ENCODE data around the gene LCMT2.
A peak's percentile ranks its signal among the peaks of the same experiment; 100 is the strongest.
"Not testable (repeated sequence)": the region's sequence is repeated elsewhere in the genome, so short reads cannot be mapped to it uniquely, and the experiment has no call there.

The LCMT2 gene

DNA sequence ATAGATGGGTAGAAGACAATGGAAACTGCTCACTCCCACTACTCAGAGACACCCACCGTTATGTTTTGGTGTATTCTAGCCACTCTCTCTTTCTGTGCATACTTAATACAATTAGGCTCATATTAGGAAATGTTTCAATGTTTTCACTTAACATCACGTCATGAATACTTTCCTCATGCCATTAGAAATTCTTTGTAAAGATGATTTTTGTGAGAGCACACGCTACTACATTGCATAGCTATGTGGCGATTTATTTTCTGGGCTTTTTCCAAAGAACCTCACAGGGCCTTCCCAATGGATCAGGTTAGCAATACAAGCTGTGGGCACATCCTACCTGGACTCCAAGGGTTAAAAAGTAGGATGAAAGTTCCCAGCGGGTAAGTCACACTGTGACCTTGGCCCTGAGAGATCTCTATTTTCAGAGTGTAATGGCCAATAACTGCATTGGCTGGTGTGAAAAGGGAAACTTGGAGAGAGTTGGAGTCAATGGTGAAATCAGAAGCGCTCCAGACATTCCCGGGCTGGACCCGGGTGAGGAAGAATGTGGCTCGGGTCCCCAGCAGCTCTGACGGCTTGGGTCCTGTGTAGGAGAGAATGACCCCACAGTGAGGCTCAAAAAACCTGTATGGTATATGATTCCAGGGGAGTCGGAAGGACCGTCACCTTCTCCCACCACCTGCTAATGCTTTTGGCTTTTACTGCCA is 37.8 kb downstream of the LCMT2 start:
- no peak for DNase-seq (ENCODE audit: low spot score)
- no peak overlapping the region for H3K4me3 ChIP-seq
- H3K27ac ChIP-seq = no peak overlapping the region
- TF ChIP-seq, protein P1, sequence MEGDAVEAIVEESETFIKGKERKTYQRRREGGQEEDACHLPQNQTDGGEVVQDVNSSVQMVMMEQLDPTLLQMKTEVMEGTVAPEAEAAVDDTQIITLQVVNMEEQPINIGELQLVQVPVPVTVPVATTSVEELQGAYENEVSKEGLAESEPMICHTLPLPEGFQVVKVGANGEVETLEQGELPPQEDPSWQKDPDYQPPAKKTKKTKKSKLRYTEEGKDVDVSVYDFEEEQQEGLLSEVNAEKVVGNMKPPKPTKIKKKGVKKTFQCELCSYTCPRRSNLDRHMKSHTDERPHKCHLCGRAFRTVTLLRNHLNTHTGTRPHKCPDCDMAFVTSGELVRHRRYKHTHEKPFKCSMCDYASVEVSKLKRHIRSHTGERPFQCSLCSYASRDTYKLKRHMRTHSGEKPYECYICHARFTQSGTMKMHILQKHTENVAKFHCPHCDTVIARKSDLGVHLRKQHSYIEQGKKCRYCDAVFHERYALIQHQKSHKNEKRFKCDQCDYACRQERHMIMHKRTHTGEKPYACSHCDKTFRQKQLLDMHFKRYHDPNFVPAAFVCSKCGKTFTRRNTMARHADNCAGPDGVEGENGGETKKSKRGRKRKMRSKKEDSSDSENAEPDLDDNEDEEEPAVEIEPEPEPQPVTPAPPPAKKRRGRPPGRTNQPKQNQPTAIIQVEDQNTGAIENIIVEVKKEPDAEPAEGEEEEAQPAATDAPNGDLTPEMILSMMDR (IDR thresholded peaks at IDR 0.05) = no peak

DNA sequence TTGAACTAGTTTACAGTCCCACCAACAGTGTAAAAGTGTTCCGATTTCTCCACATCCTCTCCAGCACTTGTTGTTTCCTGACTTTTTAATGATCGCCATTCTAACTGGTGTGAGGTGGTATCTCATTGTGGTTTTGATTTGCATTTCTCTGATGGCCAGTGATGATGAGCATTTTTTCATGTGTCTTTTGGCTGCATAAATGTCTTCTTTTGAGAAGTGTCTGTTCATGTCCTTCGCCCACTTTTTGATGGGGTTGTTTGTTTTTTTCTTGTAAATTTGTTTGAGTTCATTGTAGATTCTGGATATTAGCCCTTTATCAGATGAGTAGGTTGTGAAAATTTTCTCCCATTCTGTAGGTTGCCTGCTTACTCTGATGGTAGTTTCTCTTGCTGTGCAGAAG is 40.7 kb downstream of the LCMT2 start:
- not testable (repeated sequence) for H3K4me3 ChIP-seq; DNase-seq (ENCODE audit: low spot score); H3K27ac ChIP-seq

DNA sequence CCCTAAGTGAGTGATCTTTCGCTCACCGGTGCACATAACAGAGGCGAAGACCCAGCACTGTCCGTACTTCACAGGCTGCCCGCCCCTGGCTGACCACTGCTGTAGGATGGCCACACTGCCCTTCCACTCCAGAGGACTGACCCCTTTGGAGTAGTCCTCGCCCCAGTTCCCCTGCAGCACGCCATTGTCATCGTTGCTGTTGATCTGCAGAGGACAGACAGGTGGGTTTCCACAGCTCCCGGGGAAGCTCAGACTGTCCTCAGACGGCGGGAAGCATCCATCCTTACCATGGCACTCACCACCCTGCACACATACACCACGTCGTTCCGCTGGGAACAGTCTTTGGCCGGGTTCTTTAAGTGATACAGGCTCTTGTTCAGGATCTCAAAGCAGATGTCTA is 43.1 kb downstream of the LCMT2 start:
- TF ChIP-seq, protein P1 (IDR thresholded peaks at IDR 0.05) = no peak
- Histone ChIP-seq H3K27ac (no peak overlapping the region), H3K4me3 (no peak overlapping the region)
- no peak for DNase-seq (ENCODE audit: low spot score)

DNA sequence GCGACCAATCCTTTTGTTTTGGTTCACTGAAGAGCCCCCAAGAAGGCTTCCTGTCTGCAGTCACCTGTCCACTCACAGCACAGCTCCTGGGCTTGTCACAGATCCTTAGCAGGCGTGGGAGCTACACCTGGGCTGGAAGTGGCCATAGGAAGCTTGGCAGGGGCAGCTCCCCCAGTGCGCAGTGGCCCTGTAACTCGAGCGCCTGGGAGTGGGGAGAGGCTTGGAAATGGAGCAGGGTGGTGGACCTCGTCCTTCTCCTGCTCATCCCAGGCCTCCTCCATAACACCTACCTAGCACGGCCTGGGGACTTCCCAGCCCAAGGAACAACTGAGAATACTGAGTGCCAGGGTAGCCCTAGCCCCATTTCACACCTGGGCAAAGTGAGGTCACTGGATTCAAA is 44.3 kb downstream of the LCMT2 start:
- TF ChIP-seq, protein P1 (IDR thresholded peaks at IDR 0.05) = no peak
- H3K27ac ChIP-seq = no peak overlapping the region
- DNase-seq (ENCODE audit: low spot score) = peak; percentile 52
- H3K4me3 ChIP-seq = no peak overlapping the region

DNA sequence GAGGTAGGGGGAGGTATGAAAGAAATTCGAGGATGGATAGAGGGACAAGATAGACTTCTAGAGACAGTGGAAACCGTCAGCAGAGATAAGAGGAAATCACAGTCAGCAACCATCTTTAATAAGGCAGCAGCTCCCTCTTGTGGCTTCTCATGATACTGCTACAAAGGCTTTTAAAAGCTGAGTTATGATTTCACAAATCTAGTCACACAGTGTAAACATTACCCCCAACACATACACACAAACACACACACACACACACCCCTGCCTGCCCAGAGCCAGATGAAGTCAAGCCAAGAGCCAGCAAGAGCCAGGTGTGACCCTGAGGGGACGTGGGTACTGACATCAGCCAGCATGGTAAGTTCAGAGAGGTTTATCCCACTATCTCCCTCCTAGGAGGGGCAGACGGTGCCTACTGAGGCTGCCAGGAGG is 44.8 kb downstream of the LCMT2 start:
- DNase-seq (ENCODE audit: low spot score) = peak; percentile 62
- TF ChIP-seq, protein P1 (IDR thresholded peaks at IDR 0.05) = peak; percentile 51
- H3K27ac ChIP-seq = no peak overlapping the region
- H3K4me3 ChIP-seq = no peak overlapping the region

DNA sequence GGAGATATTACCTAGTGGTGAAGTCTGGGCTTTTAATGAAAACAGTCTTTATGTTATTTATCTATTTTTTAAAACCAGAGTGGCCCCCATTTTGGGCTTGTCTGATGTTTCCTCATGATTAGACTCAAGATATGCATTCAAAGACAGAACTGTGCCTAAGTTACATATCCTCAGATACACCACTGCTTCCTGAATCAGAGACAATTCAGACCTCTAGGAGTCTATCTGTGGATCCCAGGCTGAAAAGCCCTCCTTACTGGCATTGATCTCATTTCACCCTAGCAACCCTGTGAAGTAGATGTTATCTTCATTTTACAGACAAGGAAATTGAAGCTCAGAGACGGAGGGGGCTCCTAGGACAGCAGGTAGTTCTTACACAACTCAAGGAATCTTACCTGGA is 46.8 kb downstream of the LCMT2 start:
- no peak overlapping the region for H3K27ac ChIP-seq
- peak; percentile 33 for DNase-seq (ENCODE audit: low spot score)
- no peak overlapping the region for H3K4me3 ChIP-seq
- TF ChIP-seq, protein P1 (IDR thresholded peaks at IDR 0.05) = no peak

DNA sequence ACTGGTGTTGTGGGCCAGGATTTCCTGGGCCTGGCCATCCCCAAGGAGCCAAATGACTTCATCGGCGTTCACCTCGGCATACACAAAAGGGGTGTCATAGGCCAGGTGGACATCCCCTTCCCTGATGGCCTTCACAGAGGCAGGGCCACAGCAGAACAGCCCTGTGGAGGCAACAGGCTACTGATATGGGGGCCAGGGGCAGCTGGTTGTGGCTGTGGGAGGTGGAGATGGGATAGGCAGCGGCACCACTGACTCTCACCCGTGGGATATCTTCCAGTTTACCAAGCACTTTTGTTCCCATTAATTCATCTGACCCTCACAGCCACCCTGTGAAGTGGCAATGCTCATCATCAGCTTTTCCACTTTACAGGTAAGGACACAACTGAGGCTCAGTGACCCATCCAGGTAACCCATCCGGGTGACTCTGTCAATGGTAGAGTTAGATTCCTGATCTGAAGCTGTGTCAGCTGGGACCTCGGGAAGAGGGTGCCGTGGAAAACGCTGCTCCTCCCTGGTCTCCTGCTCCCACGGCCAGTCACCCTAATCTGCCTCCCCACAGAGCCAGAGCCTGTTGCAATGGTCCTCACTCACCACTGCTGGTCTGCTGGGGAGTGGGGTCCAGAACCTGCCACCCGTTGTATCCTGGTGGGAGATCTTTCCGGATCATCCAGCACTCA is 48.3 kb downstream of the LCMT2 start:
- Histone ChIP-seq H3K27ac (no peak overlapping the region), H3K4me3 (no peak overlapping the region)
- TF ChIP-seq, protein P1 (IDR thresholded peaks at IDR 0.05) = no peak
- DNase-seq (ENCODE audit: low spot score) = no peak

All from coronary artery (tissue), 2 donors.